NB4 (cell line): ENCODE data around the gene NECAB3.

Experiments used
- MAX ChIP-seq: IDR thresholded peaks from 2 replicates; pipeline ENCODE4 v1.6.1; 2011; ENCODE audit warnings: low read depth, low read length
- MYC ChIP-seq: IDR thresholded peaks from 2 replicates; pipeline ENCODE4 v1.6.1; 2011; ENCODE audit warnings: low read depth, low read length
- POLR2A ChIP-seq: IDR thresholded peaks from 2 replicates; pipeline ENCODE4 v1.6.1; 2011; ENCODE audit warnings: mild to moderate bottlenecking; ENCODE audit not compliant: insufficient read length; ENCODE audit errors: extremely low read depth
- TF ChIP-seq, protein P1 (sequence below): IDR thresholded peaks from one replicate; pipeline ENCODE4 v1.5.1; 2012; ENCODE audit warnings: low read depth, low read length

DNA sequence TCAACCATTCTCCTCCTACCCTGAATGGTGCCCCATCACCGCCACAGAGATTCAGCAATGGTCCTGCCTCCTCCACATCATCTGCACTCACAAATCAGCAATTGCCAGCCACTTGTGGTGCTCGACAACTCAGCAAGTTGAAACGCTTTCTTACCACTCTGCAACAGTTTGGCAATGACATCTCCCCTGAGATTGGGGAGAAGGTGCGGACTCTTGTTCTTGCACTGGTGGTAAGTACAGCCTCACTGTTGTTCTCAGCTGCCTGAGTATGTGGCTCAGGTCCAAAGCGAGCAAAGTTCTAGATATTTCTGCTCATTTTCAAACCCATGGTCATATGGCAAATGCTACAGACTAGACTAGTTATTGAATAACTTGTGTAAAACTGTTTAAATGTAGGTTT, 63.1 kb downstream of the NECAB3 start:
- TF ChIP-seq, protein P1, sequence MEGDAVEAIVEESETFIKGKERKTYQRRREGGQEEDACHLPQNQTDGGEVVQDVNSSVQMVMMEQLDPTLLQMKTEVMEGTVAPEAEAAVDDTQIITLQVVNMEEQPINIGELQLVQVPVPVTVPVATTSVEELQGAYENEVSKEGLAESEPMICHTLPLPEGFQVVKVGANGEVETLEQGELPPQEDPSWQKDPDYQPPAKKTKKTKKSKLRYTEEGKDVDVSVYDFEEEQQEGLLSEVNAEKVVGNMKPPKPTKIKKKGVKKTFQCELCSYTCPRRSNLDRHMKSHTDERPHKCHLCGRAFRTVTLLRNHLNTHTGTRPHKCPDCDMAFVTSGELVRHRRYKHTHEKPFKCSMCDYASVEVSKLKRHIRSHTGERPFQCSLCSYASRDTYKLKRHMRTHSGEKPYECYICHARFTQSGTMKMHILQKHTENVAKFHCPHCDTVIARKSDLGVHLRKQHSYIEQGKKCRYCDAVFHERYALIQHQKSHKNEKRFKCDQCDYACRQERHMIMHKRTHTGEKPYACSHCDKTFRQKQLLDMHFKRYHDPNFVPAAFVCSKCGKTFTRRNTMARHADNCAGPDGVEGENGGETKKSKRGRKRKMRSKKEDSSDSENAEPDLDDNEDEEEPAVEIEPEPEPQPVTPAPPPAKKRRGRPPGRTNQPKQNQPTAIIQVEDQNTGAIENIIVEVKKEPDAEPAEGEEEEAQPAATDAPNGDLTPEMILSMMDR = no peak
- TF ChIP-seq MYC (no peak), POLR2A (no peak), MAX (no peak)
